ENCODE results near the gene RGS7. TPM values are rescaled to one million over a fixed set of nuclear protein-coding genes. Genes with fewer than 3 reads are reported as not detected.

The RGS7 gene
- total RNA-seq, 1 experiment from 2014 or later, result 0.10 TPM

DNA sequence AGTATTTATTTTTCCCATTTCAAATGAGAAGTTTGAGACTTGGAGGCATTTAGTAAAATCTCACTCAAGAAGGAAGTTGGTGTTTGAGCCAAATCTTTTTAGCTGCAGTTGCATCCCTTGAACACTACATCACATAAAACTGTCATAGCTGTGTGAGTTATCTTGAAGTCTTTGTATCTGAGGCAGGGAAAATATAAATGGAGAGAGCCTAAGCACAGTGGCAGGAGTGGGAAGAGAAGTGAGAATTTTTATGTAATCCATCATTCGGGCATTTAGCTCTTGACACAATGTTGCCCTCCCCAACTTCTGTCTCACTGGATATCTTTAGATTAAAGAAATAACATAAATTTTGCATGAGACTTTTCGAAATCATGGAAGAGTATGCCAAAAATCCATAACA, 509.7 kb downstream of the RGS7 start:
- Histone ChIP-seq H3K27me3 (ENCODE audit: control insufficient read depth, insufficient read depth, low read length) (no peaks in the 10 kb centered on the region), H3K27ac (ENCODE audit: low read length) (no peak overlapping the region), H3K4me1 (ENCODE audit: control insufficient read depth, insufficient read depth, low read length) (no peaks in the 10 kb centered on the region), H3K36me3 (ENCODE audit: control insufficient read depth, insufficient read depth, low read length) (no peaks in the 10 kb centered on the region), H3K9me3 (ENCODE audit: control insufficient read depth, insufficient read depth, low read depth, low read length) (no peaks in the 10 kb centered on the region), H3K4me3 (ENCODE audit: low read depth in 2 of 2, low read length in 2 of 2) (no peak overlapping the region)
- no peak for TF ChIP-seq CTCF (IDR thresholded peaks at IDR 0.05)
- no peak for TF ChIP-seq SIN3A (IDR thresholded peaks at IDR 0.05; ENCODE audit: borderline replicate concordance, insufficient read depth, low read depth, low read length)
- no peak for TF ChIP-seq TCF7L2 (IDR thresholded peaks at IDR 0.05; ENCODE audit: low read depth, low read length)
- no peak for TF ChIP-seq REST (IDR thresholded peaks at IDR 0.05; ENCODE audit: insufficient read depth in 1 of 2, low read depth in 2 of 2, low read length in 1 of 2)
- no peak for TF ChIP-seq POLR2AphosphoS5 (IDR thresholded peaks at IDR 0.05; ENCODE audit: low read depth, low read length)
- in situ Hi-C loops (cut with HindIII; ENCODE audit: low pct_unique_long_range_greater_than_20kb, low sequenced_read_pairs) (no loop called here), intact Hi-C loops (cut with micrococcal nuclease; ENCODE audit: unreplicated experiment) (no loop called here)
- CTCF ChIA-PET, result interaction anchor here (0.7 kb wide), 1 partner anchor 37 kb away, joined by 3 read pairs; no protein-coding TSS in a partner anchor
- DNase-seq (ENCODE audit: low read depth, low spot score) (no peak), ATAC-seq (no peak)
- POLR2A ChIA-PET, result no interaction called here
- BruUV-seq (replicated peaks), result no TSS peak

GRCh38 chr1:240844486-240844885, 512.5 kb downstream of the RGS7 start:
- in situ Hi-C loops (cut with HindIII; ENCODE audit: low pct_unique_long_range_greater_than_20kb, low sequenced_read_pairs), result no loop called here
- Histone ChIP-seq H3K4me3 (ENCODE audit: low read depth in 2 of 2, low read length in 2 of 2) (no peak overlapping the region), H3K27ac (ENCODE audit: low read length) (no peak overlapping the region), H3K9me3 (ENCODE audit: control insufficient read depth, insufficient read depth, low read depth, low read length) (no peaks in the 10 kb centered on the region), H3K36me3 (ENCODE audit: control insufficient read depth, insufficient read depth, low read length) (no peaks in the 10 kb centered on the region), H3K4me1 (ENCODE audit: control insufficient read depth, insufficient read depth, low read length) (no peaks in the 10 kb centered on the region), H3K27me3 (ENCODE audit: control insufficient read depth, insufficient read depth, low read length) (no peaks in the 10 kb centered on the region)
- no TSS peak for BruUV-seq (replicated peaks)
- CTCF ChIA-PET, result interaction anchor here (0.6 kb wide), 1 partner anchor 12 kb away, joined by 3 read pairs; no protein-coding TSS in a partner anchor
- intact Hi-C loops (cut with micrococcal nuclease; ENCODE audit: unreplicated experiment), result no loop called here
- no peak for ATAC-seq
- TF ChIP-seq SIN3A (IDR thresholded peaks at IDR 0.05; ENCODE audit: borderline replicate concordance, insufficient read depth, low read depth, low read length), result no peak
- TF ChIP-seq REST (IDR thresholded peaks at IDR 0.05; ENCODE audit: insufficient read depth in 1 of 2, low read depth in 2 of 2, low read length in 1 of 2), result no peak
- TF ChIP-seq POLR2AphosphoS5 (IDR thresholded peaks at IDR 0.05; ENCODE audit: low read depth, low read length), result no peak
- TF ChIP-seq CTCF (IDR thresholded peaks at IDR 0.05), result no peak
- no peak for TF ChIP-seq TCF7L2 (IDR thresholded peaks at IDR 0.05; ENCODE audit: low read depth, low read length)
- POLR2A ChIA-PET, result no interaction called here
- DNase-seq (ENCODE audit: low read depth, low spot score), result no peak
